Natural killer cell treated with Interleukin-12 subunit alpha and Interleukin-12 subunit beta and Interleukin-15 and Interleukin-18, amount 100 ng/mL, for 72 hours (primary cell): ENCODE measurements around the gene NF1. TPM values are rescaled to one million over a fixed set of nuclear protein-coding genes. Genes with fewer than 3 reads are reported as not detected.

ENCODE experiments used
- total RNA-seq, 2 donors: library from RNA; stranded (reverse); gene quantifications; one replicate each; pipeline ENCODE4 v1.2.3, GENCODE V29; 2022

NF1 gene
- total RNA-seq, 2 donors from 2014 or later = 34.6 to 45.1 TPM

Other genes starting within 250 kb of the NF1 start
- 10 to 100 TPM; 15.3 to 16.1 TPM for gene TEFM, start 188.7 kb upstream of the NF1 start, total RNA-seq
- 1 to 10 TPM in 1 of 2 donors, under 1 TPM in 1; 0.76 to 1.1 TPM for gene ADAP2, start 173.0 kb upstream of the NF1 start, total RNA-seq
- 1 to 10 TPM; 6.4 to 8.7 TPM for gene RNF135, start 123.9 kb upstream of the NF1 start, total RNA-seq
- 1 to 10 TPM in 1 of 2 donors, under 1 TPM in 1; 0.48 to 1.4 TPM for gene OMG, start 202.3 kb downstream of the NF1 start, total RNA-seq
- gene EVI2B, start 219.1 kb downstream of the NF1 start, total RNA-seq = 10 to 100 TPM; 16.3 to 28.0 TPM
- 10 to 100 TPM in 1 of 2 donors, 1 to 10 TPM in 1; 6.2 to 13.8 TPM for gene EVI2A, start 226.6 kb downstream of the NF1 start, total RNA-seq